ENCODE data around the gene TSHZ3. TPM values are rescaled to one million over a fixed set of nuclear protein-coding genes. Genes with fewer than 3 reads are reported as not detected.

Gene TSHZ3
- total RNA-seq, 1 donor from 2014 or later, result 1.6 TPM

GRCh38 chr19:31312677-31313244, 36.5 kb downstream of the TSHZ3 start:
- no peak for DNase-seq (ENCODE audit: low read depth)

- DNase-seq (ENCODE audit: low read depth), result no peak
These were observed 37.1 kb downstream of the TSHZ3 start for GRCh38 chr19:31312009-31312676.

GRCh38 chr19:31310432-31311133, 38.7 kb downstream of the TSHZ3 start:
- no peak for DNase-seq (ENCODE audit: low read depth)

GRCh38 chr19:31308781-31309180, 40.5 kb downstream of the TSHZ3 start:
- DNase-seq (ENCODE audit: low read depth), result no peak

GRCh38 chr19:31307071-31307669, 42.1 kb downstream of the TSHZ3 start:
- no peak for DNase-seq (ENCODE audit: low read depth)

GRCh38 chr19:31306006-31306753, 43.1 kb downstream of the TSHZ3 start:
- no peak for DNase-seq (ENCODE audit: low read depth)

GRCh38 chr19:31304831-31305312, 44.4 kb downstream of the TSHZ3 start:
- DNase-seq (ENCODE audit: low read depth), result no peak

GRCh38 chr19:31303262-31303815, 45.9 kb downstream of the TSHZ3 start:
- no peak for DNase-seq (ENCODE audit: low read depth)

- no peak for DNase-seq (ENCODE audit: low read depth)
These were observed 47.8 kb downstream of the TSHZ3 start for GRCh38 chr19:31301306-31301980.

- no peak for DNase-seq (ENCODE audit: low read depth)
These were observed 48.8 kb downstream of the TSHZ3 start for GRCh38 chr19:31300422-31300821.

- DNase-seq (ENCODE audit: low read depth), result no peak
These were observed 49.6 kb downstream of the TSHZ3 start for GRCh38 chr19:31299665-31300064.

GRCh38 chr19:31297991-31298390, 51.2 kb downstream of the TSHZ3 start:
- DNase-seq (ENCODE audit: low read depth), result no peak

- DNase-seq (ENCODE audit: low read depth), result no peak
These were observed 52.4 kb downstream of the TSHZ3 start for GRCh38 chr19:31296741-31297390.

GRCh38 chr19:31294189-31294588, 55.0 kb downstream of the TSHZ3 start:
- no peak for DNase-seq (ENCODE audit: low read depth)

GRCh38 chr19:31292639-31293185, 56.5 kb downstream of the TSHZ3 start:
- DNase-seq (ENCODE audit: low read depth), result no peak

- DNase-seq (ENCODE audit: low read depth), result no peak
These were observed 58.2 kb downstream of the TSHZ3 start for GRCh38 chr19:31290931-31291590.

GRCh38 chr19:31289976-31290375, 59.3 kb downstream of the TSHZ3 start:
- no peak for DNase-seq (ENCODE audit: low read depth)

- DNase-seq (ENCODE audit: low read depth), result no peak
These were observed 59.8 kb downstream of the TSHZ3 start for GRCh38 chr19:31289381-31289880.

GRCh38 chr19:31286491-31286890, 62.7 kb downstream of the TSHZ3 start:
- no peak for DNase-seq (ENCODE audit: low read depth)

All from renal cortical epithelial cell (primary cell).